HEK293 (cell line): Measurements from ENCODE around the gene DGKB.

Source experiments
- CTCF ChIA-PET: fragments of 350-600 bp; formaldehyde crosslinking; extraction: SDS; loops from one replicate; lab custom pipeline; 2021; ENCODE audit warnings: antibody characterized with exemption; lab: Yijun Ruan, JAX
- POLR2A ChIA-PET: fragments of 300-600 bp; formaldehyde crosslinking; extraction: SDS; loops from one replicate; lab custom pipeline; 2020; ENCODE audit warnings: antibody characterized with exemption, inconsistent platforms; lab: Yijun Ruan, JAX
- H3K27ac ChIP-seq: fragments of 200-500 bp; sonication (Bioruptor generic); 2 replicates; pipeline ENCODE4 v1.5.1; 2014; ENCODE audit warnings: low read depth, low read length, control low read depth, inconsistent platforms; ENCODE audit errors: extremely low read depth
- H3K36me3 ChIP-seq, 2 experiments: fragments of 200-500 bp in 1 of 2; sonication (Bioruptor generic) in 1 of 2; 1 replicate in 1 of 2; 2 replicates in 1 of 2; pipeline ENCODE4 v1.5.1; 2014 to 2017; ENCODE audit warnings: inconsistent platforms in 2 of 2, low read length in 2 of 2; ENCODE audit not compliant: control insufficient read depth in 2 of 2, insufficient read depth in 1 of 2
- H3K4me1 ChIP-seq: fragments of 200-500 bp; sonication (Bioruptor generic); 2 replicates; pipeline ENCODE4 v1.5.1; 2014; ENCODE audit warnings: mild to moderate bottlenecking, low read length, inconsistent platforms; ENCODE audit not compliant: control insufficient read depth, insufficient read depth
- H3K4me3 ChIP-seq: 2 replicates; pipeline ENCODE4 v1.5.1; 2011; ENCODE audit warnings: low read depth, mild to moderate bottlenecking, control low read depth, low read length, moderate library complexity
- H3K9me3 ChIP-seq: fragments of 200-500 bp; sonication (Bioruptor generic); 2 replicates; pipeline ENCODE4 v1.5.1; 2014; ENCODE audit warnings: low read depth, low read length, inconsistent platforms; ENCODE audit not compliant: control insufficient read depth, insufficient read depth
- KLF8 ChIP-seq: fragments of 450-650 bp; formaldehyde crosslinking; IDR thresholded peaks from 2 replicates; pipeline ENCODE4 v1.5.1; 2016; ENCODE audit warnings: missing biosample characterization, missing genetic modification characterization
- OSR2 ChIP-seq: fragments of 450-650 bp; formaldehyde crosslinking; IDR thresholded peaks from 2 replicates; pipeline ENCODE4 v1.5.1; 2016; ENCODE audit warnings: missing biosample characterization, missing genetic modification characterization
- OVOL3 ChIP-seq: fragments of 450-650 bp; formaldehyde crosslinking; IDR thresholded peaks from 2 replicates; pipeline ENCODE4 v1.5.1; 2016; ENCODE audit warnings: missing biosample characterization, missing genetic modification characterization
- SALL2 ChIP-seq: fragments of 450-650 bp; formaldehyde crosslinking; IDR thresholded peaks from 2 replicates; pipeline ENCODE4 v1.5.0; 2017; ENCODE audit warnings: missing biosample characterization, mild to moderate bottlenecking, missing genetic modification characterization, borderline replicate concordance
- SCRT2 ChIP-seq: fragments of 450-650 bp; formaldehyde crosslinking; IDR thresholded peaks from 2 replicates; pipeline ENCODE4 v1.5.1; 2016; ENCODE audit warnings: missing biosample characterization, missing genetic modification characterization
- ZFP3 ChIP-seq: fragments of 450-650 bp; formaldehyde crosslinking; IDR thresholded peaks from 2 replicates; pipeline ENCODE4 v1.5.1; 2016; ENCODE audit warnings: low read depth, missing biosample characterization, missing genetic modification characterization
- ZNF214 ChIP-seq: fragments of 450-650 bp; formaldehyde crosslinking; IDR thresholded peaks from 2 replicates; pipeline ENCODE4 v1.5.1; 2017; ENCODE audit warnings: missing biosample characterization, mild to moderate bottlenecking, missing genetic modification characterization, borderline replicate concordance
- ZNF324 ChIP-seq: fragments of 450-650 bp; formaldehyde crosslinking; IDR thresholded peaks from 2 replicates; pipeline ENCODE4 v1.5.1; 2016; ENCODE audit warnings: missing biosample characterization, missing genetic modification characterization
- ZNF335 ChIP-seq: fragments of 450-650 bp; formaldehyde crosslinking; conservative IDR thresholded peaks from 2 replicates; pipeline ENCODE4 v1.5.1; 2016; ENCODE audit warnings: missing biosample characterization, missing genetic modification characterization
- ZNF830 ChIP-seq: fragments of 450-650 bp; IDR thresholded peaks from 2 replicates; pipeline ENCODE4 v1.5.0; 2018; ENCODE audit warnings: missing biosample characterization, missing genetic modification characterization, low read depth, mild to moderate bottlenecking, moderate library complexity
- TF ChIP-seq, protein P1 (sequence below): sonication (generic); formaldehyde crosslinking; IDR thresholded peaks from 2 replicates; pipeline ENCODE4 v1.8.1; 2022; ENCODE audit warnings: mild to moderate bottlenecking, moderate library complexity, missing genetic modification reagents
- TF ChIP-seq, protein P2 (sequence below): fragments of 450-650 bp; formaldehyde crosslinking; IDR thresholded peaks from 2 replicates; pipeline ENCODE4 v1.5.1; 2016; ENCODE audit warnings: missing biosample characterization, missing genetic modification characterization
- TF ChIP-seq, protein P3 (sequence below): fragments of 450-650 bp; formaldehyde crosslinking; IDR thresholded peaks from 2 replicates; pipeline ENCODE4 v1.5.1; 2017; ENCODE audit warnings: missing biosample characterization, missing genetic modification characterization
- TF ChIP-seq, protein P4 (sequence below): fragments of 450-650 bp; formaldehyde crosslinking; IDR thresholded peaks from 2 replicates; pipeline ENCODE4 v1.5.1; 2016; ENCODE audit warnings: missing biosample characterization, missing genetic modification characterization

DGKB gene

DNA sequence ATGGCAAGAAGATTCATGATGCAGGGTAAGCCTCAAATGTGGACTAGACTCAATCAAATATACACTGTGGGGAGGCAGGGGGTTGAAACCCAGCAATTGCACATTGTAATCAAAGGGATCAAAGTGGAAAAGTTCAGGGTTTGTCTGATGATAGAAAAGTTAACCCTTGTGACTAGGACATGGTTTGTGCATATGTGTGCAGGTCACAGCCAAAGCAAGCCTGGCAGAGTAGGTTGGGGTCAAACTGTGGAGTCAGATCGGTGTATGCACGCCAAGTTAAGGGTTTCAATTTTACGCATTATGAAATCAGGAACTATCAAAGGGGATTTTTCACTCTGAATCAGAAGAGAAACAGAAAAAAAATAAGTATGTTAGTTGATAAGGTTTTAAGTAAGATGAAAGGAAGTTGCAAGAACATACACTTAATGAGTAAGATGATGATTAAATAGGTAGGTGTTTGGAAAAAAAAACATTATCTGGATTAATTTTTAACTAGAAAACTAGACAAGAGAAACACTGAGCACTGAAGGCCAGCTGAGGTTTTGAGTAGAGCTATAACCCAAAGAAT is 188.3 kb downstream of the DGKB start:
- Histone ChIP-seq H3K4me1 (no peaks in the 10 kb centered on the region), H3K9me3 (no peaks in the 10 kb centered on the region), H3K36me3 (no peaks in the 10 kb centered on the region), H3K27ac (no peak overlapping the region), H3K4me3 (no peak overlapping the region)
- ChIA-PET CTCF (interaction anchor here (0.6 kb wide), 1 partner anchor 177 kb away, joined by 3 read pairs; no protein-coding TSS in a partner anchor), POLR2A (no interaction called here)
- TF ChIP-seq ZNF214 (tag by site-specific recombination) (no peak), KLF8 (no peak), OSR2 (tag by site-specific recombination) (no peak), ZNF335 (tag by site-specific recombination) (no peak), ZFP3 (tag by site-specific recombination) (no peak), ZNF324 (no peak), ZNF830 (tag by site-specific recombination) (no peak)
- TF ChIP-seq, protein P1, sequence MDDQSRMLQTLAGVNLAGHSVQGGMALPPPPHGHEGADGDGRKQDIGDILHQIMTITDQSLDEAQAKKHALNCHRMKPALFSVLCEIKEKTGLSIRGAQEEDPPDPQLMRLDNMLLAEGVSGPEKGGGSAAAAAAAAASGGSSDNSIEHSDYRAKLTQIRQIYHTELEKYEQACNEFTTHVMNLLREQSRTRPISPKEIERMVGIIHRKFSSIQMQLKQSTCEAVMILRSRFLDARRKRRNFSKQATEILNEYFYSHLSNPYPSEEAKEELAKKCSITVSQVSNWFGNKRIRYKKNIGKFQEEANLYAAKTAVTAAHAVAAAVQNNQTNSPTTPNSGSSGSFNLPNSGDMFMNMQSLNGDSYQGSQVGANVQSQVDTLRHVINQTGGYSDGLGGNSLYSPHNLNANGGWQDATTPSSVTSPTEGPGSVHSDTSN (CRISPR knock-in tag): no peak
- TF ChIP-seq, protein P2, sequence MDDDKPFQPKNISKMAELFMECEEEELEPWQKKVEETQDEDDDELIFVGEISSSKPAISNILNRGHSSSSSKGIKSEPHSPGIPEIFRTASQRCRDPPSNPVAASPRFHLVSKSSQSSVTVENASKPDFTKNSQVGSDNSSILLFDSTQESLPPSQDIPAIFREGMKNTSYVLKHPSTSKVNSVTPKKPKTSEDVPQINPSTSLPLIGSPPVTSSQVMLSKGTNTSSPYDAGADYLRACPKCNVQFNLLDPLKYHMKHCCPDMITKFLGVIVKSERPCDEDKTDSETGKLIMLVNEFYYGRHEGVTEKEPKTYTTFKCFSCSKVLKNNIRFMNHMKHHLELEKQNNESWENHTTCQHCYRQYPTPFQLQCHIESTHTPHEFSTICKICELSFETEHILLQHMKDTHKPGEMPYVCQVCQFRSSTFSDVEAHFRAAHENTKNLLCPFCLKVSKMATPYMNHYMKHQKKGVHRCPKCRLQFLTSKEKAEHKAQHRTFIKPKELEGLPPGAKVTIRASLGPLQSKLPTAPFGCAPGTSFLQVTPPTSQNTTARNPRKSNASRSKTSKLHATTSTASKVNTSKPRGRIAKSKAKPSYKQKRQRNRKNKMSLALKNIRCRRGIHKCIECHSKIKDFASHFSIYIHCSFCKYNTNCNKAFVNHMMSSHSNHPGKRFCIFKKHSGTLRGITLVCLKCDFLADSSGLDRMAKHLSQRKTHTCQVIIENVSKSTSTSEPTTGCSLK (tag by site-specific recombination): no peak
- TF ChIP-seq, protein P3, sequence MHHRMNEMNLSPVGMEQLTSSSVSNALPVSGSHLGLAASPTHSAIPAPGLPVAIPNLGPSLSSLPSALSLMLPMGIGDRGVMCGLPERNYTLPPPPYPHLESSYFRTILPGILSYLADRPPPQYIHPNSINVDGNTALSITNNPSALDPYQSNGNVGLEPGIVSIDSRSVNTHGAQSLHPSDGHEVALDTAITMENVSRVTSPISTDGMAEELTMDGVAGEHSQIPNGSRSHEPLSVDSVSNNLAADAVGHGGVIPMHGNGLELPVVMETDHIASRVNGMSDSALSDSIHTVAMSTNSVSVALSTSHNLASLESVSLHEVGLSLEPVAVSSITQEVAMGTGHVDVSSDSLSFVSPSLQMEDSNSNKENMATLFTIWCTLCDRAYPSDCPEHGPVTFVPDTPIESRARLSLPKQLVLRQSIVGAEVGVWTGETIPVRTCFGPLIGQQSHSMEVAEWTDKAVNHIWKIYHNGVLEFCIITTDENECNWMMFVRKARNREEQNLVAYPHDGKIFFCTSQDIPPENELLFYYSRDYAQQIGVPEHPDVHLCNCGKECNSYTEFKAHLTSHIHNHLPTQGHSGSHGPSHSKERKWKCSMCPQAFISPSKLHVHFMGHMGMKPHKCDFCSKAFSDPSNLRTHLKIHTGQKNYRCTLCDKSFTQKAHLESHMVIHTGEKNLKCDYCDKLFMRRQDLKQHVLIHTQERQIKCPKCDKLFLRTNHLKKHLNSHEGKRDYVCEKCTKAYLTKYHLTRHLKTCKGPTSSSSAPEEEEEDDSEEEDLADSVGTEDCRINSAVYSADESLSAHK (tag by site-specific recombination): no peak

DNA sequence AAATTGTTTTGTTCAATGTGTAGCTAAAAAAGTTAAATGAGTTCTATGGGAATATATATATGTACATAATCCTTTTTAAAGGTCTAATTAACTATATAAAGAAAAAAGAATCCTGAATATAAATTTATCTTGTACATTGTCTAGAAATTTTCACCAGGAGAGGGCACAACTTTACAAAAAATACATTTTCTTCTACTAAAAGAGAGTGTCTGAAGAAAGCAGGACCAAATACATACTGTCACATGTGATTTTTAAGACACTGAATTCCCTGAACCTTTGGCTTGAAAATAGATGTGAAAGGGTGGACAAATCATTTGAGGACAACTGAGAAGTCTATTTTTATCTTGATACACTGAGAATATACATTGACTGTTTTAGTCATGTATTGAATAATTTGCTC is 204.3 kb downstream of the DGKB start:
- ChIA-PET POLR2A (no interaction called here), CTCF (interaction anchor here (0.5 to 0.7 kb wide), 3 partner anchors 519 to 1413 kb away, joined by 3 read pairs; no protein-coding TSS in a partner anchor)
- TF ChIP-seq SCRT2: no peak
- TF ChIP-seq, protein P4, sequence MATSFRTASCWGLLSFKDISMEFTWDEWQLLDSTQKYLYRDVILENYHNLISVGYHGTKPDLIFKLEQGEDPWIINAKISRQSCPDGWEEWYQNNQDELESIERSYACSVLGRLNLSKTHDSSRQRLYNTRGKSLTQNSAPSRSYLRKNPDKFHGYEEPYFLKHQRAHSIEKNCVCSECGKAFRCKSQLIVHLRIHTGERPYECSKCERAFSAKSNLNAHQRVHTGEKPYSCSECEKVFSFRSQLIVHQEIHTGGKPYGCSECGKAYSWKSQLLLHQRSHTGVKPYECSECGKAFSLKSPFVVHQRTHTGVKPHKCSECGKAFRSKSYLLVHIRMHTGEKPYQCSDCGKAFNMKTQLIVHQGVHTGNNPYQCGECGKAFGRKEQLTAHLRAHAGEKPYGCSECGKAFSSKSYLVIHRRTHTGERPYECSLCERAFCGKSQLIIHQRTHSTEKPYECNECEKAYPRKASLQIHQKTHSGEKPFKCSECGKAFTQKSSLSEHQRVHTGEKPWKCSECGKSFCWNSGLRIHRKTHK (tag by site-specific recombination): no peak
- no peak for TF ChIP-seq OVOL3 (tag by site-specific recombination)
- no peak for TF ChIP-seq OSR2 (tag by site-specific recombination)
- TF ChIP-seq SALL2 (tag by site-specific recombination): no peak
- Histone ChIP-seq H3K9me3 (no peaks in the 10 kb centered on the region), H3K36me3 (no peaks in the 10 kb centered on the region), H3K4me1 (no peaks in the 10 kb centered on the region), H3K4me3 (no peak overlapping the region), H3K27ac (no peak overlapping the region)
